EL (cell line): Measurements from ENCODE around the gene MYOC.
A peak's percentile ranks its signal among the peaks of the same experiment; 100 is the strongest.
"Not testable (repeated sequence)": the region's sequence is repeated elsewhere in the genome, so short reads cannot be mapped to it uniquely, and the experiment has no call there.

Experiments
- DNase-seq: peaks from one replicate; pipeline ENCODE4 v3.0.0-alpha.2; 2016

The MYOC gene

GRCh38 chr1:171646249-171646560, 6.3 kb downstream of the MYOC start:
- peak; percentile 38 for DNase-seq

GRCh38 chr1:171645553-171646248, 6.8 kb downstream of the MYOC start:
- no peak for DNase-seq

GRCh38 chr1:171644805-171645483, 7.5 kb downstream of the MYOC start:
- DNase-seq, result peak; percentile 85

GRCh38 chr1:171643156-171643555, 9.3 kb downstream of the MYOC start:
- DNase-seq, result no peak

GRCh38 chr1:171642197-171642596, 10.3 kb downstream of the MYOC start:
- DNase-seq, result no peak

GRCh38 chr1:171641076-171641864, 11.2 kb downstream of the MYOC start:
- DNase-seq, result no peak

- DNase-seq, result no peak
Observed at GRCh38 chr1:171640225-171640624, 12.3 kb downstream of the MYOC start.

GRCh38 chr1:171637928-171638576, 14.4 kb downstream of the MYOC start:
- DNase-seq, result no peak

- DNase-seq, result peak; percentile 2
Observed at GRCh38 chr1:171636141-171636540, 16.3 kb downstream of the MYOC start.

GRCh38 chr1:171635661-171636060, 16.8 kb downstream of the MYOC start:
- DNase-seq, result no peak

GRCh38 chr1:171628225-171628624, 24.3 kb downstream of the MYOC start:
- no peak for DNase-seq

GRCh38 chr1:171627020-171627419, 25.5 kb downstream of the MYOC start:
- DNase-seq, result no peak

- no peak for DNase-seq
Observed at GRCh38 chr1:171625225-171625624, 27.3 kb downstream of the MYOC start.

GRCh38 chr1:171623651-171624331, 28.7 kb downstream of the MYOC start:
- DNase-seq, result no peak

- DNase-seq, result no peak
Observed at GRCh38 chr1:171622152-171622462, 30.4 kb downstream of the MYOC start, which contains the start of gene MYOCOS. TSS of gene MYOCOS (plus strand) at chr1:171622243. CDS start at chr1:171623884, 1,641 bp downstream.

GRCh38 chr1:171616586-171616985, 35.9 kb downstream of the MYOC start:
- no peak for DNase-seq

GRCh38 chr1:171615122-171615906, 37.2 kb downstream of the MYOC start:
- DNase-seq, result not testable (repeated sequence)

GRCh38 chr1:171613282-171613681, 39.2 kb downstream of the MYOC start:
- DNase-seq, result no peak

GRCh38 chr1:171611306-171611705, 41.2 kb downstream of the MYOC start:
- no peak for DNase-seq

GRCh38 chr1:171610385-171610784, 42.1 kb downstream of the MYOC start:
- DNase-seq, result no peak

GRCh38 chr1:171606402-171606941, 46.0 kb downstream of the MYOC start:
- DNase-seq, result no peak

GRCh38 chr1:171603042-171603441, 49.4 kb downstream of the MYOC start:
- DNase-seq, result not testable (repeated sequence)
